ENCODE measurements around the gene SACS.
A peak's percentile ranks its signal among the peaks of the same experiment; 100 is the strongest.
"Not testable (repeated sequence)": the region's sequence is repeated elsewhere in the genome, so short reads cannot be mapped to it uniquely, and the experiment has no call there.

The SACS gene

DNA sequence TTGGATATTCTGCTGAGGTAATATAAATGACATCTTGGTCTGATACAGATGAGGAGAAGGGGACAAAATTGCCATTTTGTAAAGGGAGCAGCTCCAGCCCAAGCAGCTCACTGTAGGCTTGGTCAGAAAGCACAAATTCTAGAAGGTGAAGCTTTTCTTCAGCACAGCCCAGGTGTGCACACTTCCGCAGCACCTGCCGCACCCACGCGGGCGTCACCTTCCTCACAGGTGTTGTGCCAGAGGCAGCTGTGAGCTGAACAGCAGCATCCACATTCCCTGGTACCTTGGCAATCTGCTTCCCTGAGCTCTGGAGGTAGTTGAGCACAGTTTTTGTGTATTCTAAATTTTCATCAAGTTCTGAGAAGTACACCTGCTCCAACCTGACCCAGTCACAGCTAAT is 79.0 kb downstream of the SACS start:
- no peak for DNase-seq

DNA sequence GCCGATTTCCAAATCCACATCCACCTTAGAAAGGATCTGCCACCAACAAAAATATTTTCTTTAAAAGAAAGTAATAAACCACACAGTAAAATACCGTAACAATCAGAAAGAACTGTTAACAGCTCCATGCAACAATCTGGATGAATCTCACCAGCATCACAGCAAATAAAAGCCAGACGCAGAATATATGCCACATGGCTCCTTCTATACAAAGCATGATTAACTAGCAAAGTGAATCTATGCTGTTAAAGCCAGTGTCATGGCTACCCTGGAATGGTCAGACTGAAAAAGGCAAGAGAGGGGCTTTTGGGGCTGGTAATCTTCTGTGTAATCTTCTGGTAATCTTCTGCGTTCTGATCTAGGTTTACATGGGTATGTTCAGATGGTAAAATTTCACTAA is 81.3 kb downstream of the SACS start:
- no peak for DNase-seq

DNA sequence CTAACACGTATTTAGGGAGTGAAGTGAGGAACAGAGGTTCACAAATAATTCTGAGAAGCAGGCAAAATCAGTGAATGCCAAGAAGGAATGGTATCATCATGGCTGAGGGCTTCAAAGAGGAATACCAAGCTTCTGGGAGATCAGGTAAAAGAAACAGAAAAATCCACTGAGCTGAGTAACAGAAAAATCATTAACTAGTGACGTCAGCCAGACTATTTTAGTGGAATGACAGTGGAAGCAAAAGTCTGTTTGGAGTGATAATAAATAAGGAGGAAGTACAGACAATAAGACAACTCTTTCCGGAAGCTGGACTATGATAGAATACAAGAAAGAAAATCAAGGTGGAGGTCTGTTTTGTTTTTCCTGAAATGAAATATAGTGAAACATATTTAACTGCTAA is 83.5 kb downstream of the SACS start:
- DNase-seq, result no peak

DNA sequence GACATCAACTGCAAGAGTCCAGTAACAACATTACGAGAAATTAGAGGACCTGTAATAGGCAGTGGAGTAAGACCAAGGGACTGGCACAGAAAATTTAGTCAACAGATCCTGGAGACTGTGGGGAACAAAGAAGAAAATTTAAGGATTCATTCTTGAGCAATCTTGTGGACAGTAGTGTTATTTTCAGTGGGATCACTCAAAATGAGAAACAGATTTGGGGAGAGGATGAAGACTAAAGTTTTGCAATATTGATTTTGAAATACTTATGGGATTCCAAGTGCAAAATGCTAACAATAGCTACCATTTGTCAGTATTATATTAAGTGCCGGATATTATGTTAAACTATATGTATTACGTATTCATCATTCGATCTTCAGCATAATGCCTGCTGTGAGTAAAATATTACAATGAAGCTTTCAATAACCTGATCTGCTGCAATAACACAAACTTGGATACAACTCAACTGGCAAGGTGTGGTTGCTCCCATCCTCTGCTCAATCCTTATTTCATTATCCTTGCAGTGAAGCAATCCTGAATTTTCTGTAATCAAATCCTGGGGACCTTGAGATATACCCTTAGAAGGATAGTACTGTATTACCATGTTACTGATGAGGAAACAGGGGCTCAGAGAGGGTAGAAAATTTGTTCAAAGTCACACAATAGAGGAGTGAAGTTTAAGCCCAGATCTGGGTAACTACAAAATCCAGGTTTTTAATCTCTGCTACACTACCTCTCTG is 84.2 kb downstream of the SACS start:
- no peak for DNase-seq

DNA sequence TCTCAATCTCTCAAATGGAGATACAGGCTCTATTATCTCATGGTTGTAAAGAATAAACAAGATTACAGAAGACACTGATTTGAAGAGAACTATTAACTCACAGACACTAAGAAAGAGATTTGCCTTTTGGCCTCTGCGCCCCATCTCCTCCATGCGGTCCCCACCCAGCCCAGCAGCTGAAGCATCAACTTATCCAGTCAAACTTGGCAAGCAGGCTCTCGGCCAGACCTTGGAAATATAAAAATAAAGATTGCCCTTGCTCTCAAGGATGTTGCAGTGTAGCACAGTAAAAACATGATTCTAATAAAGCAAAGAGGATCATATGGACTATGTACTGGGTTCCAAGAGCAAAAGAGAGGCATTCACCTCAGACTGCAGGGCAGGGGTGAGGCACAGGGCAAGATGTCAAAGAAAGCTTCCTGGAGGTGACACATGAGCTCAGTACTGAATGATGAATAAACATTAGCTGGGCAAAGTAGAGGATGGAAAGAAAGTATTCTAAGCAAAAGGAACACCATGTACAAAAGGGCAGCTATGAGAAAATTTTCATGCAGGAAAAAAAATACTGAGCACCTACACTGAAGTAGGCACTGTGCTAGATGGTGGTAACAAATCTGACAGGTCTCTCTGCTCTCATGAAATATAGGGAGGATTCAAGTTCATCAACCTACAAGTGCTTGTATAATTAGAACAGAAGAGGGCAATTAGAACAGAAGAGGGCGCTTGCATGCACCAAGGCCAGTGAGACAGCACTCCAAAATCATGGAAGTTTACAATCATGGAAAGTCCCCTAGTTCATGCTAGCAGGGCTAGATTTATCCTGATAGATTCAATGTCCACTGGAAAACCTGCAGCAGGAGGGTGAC is 85.0 kb downstream of the SACS start:
- no peak for DNase-seq

DNA sequence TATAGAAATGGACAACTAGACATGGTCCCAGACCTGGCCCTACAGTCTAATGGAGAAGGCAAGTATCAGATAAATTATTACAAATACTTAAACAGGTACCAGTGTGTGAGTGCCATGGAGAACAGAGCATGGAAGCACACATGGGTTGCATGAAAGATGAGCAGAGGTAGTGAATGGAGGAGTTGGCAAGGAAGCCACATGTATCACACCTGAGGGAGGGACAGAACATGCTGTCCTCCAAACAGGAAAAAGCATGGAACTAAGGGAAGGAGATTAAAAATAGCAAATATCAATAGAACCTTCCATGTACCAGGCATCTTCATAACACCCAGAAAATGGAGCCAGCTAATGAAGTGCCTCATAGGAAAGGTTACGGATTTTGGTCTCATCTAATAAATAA is 85.9 kb downstream of the SACS start:
- no peak for DNase-seq

DNA sequence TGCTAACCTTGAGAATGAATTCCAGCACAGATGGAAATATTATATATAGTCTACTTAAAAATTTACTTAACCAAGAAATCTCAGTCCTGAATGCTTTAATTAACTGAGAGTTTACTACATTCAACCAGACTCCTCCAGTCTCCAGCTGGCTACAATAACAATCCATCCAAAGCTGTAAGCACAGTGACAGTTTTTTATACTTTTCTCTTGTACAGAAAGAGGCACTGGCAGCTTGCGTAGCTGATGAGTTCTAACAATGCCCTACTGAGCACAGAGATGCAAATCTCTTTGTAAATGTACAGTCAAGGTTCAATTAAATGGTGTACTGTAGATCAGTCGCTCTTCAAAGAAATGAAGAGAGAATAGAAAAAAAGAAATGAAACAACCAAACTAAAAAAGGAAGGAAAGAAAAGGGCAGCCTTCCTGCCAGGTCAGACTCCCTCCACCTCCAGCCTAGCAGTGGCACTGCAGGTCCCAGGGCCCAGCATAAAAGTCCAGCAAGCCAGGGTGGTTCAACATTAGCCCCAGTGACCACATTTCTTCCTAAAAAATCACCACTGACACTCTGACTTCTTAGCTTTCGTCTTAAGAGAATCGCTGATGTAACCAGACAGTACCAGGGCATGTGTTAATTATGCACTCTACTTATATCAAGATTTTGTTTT is 88.4 kb downstream of the SACS start:
- DNase-seq, result no peak

DNA sequence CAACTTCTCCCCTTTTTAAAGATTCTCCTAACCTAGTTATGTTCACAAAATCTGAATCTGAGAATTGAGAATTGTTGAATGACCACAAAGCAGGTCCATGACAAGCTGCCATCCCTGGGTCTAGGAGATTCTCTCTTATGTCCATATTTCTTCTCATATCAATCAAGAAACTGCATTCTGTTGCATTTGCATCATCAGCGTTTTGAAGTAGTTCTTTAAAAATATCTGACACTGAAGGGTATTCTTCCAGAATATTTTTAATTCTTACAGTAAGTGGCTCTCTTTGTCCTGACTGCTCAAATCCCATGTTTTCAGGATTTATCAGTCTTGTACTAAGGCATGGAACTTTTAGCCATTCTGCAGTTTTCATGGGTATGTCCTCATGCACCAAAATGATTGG is 94.3 kb downstream of the SACS start:
- no peak for DNase-seq

DNA sequence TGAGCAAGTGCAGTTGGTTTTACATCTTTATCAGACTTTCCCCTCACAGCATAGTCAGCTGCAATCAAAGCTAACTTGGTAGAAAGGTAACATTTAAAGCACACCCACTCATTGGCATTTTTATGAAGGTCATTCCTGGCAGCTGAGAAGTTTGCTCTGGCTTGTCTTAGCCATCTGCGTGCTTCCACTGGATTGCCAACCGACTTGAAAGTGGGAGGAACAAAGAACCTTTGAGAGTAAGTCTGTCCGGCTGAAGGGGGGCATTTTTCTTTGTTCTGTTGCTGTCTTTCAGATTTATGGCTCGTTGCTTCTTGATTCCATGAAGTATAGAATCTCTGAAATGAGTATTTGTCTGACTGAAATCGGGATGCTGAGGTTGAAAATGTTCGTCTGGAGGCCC is 103.1 kb downstream of the SACS start:
- no peak for DNase-seq

DNA sequence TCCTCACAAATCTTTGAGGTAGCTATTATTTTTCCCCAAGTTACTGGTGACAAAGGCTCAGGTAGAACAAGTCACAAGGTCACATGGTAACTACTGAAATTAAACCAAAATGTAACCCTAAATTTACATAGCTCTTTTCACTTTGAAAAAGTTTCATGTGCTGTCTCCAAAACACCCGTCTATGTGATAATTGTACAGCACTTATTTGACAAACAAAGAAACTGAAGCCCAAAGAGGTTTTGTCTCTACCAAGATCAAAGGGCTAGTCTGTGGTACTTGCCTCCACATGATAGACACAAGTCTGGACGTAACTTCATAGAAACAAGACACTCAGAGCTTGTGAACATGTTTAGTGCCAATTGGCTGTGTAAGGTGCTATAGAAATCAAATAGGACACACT is 108.3 kb downstream of the SACS start:
- DNase-seq, result no peak

DNA sequence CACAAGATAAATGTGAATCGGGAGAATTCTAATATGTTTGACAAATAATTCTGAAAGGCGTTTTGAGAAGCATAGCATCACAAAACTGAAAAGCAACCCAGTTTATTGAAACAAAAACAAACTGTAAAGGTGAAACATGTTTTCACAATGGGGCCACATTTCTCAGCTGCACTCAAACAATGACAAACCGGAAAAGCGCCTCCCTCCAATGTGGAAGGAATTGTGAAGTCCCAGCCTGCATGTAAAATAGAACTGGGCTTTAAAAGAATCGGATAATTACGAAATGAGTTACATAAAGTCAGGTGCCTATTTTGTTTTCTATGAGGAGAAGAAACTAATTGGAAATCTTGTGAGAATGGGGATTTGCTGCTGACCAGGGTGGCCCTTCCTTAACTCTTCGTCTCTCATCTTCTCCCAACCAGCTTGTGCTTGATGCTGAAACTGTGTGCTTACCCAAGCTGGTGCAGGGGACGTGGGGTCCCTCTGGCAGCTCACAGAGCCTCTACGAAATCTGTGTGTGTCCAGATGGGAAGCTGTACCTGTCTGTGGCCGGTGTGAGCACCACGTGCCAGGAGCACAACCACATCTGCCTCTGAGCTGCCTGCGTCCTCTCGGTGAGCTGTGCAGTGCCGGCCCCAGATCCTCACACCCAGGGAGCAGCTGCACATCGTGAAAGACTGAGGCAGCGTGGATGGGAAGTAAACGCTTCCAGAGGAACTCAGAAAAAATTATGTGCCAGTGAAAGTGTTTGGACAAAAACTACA is 109.4 kb downstream of the SACS start:
- no peak for DNase-seq

DNA sequence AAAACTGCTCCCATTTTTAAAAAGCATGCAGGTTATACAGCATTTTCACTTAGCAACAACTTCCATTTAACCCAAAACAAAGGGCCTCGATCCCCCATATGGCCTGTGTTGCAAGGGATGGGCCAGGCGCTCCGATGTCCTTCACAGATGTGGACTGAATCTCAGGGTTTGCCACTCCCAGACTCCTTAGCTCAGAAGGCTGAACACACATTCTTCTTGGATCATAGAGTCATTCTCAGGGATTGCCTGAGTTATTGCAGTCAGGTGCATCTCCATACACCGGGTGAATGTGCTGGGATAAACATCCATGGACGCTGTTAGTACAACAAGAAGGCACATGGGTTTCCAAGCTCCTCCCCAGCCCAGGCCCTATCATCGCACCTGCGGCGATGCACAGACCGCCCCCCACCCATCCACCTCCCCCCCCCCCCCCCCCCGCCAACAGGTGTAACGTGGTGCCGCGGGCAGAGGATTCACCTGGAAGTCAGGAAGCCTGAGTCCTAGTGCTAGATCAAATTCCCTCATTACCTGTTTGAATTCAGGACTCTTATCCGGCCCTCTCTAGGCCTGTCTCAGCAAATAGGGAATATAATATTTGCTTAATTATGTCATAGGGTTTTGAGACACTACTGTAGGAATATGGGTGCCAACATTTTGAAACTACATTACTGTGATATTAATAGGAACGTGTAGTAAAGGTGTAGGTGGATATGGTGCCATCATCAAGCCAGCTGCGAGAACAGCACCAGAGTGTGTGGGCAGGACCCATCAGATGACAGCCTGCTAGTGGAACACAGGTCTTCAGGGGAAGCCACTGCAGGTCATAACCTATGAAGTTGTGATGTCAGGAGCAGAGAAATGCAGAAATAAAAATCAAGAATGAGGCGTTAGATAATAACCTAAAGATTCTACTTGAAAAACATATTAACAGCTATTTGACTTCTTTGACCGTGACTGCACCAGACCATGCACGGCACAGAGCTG is 110.9 kb downstream of the SACS start:
- no peak for DNase-seq

DNA sequence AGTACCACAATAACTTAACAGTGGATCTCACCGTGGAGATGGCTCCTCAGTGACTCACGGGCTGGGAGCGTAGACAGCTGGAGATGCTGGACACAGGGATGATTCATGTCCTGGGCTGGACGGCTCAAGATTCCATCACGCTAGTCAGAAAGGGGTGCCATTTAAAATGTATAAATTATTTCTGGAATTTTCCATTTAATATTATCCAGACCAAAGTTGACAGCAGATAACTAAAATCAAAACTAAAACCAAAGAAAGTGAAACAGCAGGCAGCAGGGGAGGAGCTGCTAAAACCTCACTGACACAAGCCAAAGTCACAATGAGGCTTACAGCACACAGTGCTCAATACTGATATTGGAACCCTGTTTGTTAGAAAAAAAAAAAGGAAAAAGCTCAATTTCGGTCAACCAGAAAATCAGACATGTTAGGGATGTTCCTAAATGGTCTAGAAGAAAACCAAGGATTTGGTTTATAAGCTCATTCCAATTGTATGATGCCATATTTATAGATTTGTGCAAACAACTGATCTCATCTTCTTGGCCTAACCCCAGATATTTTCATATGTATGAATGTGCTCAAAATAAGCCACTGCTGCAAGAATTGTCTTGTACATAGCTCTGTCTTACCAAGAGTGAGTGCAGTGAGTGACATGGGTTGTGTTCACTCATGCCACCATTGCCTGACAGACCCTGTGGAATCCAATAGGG is 111.8 kb downstream of the SACS start:
- no peak for DNase-seq

DNA sequence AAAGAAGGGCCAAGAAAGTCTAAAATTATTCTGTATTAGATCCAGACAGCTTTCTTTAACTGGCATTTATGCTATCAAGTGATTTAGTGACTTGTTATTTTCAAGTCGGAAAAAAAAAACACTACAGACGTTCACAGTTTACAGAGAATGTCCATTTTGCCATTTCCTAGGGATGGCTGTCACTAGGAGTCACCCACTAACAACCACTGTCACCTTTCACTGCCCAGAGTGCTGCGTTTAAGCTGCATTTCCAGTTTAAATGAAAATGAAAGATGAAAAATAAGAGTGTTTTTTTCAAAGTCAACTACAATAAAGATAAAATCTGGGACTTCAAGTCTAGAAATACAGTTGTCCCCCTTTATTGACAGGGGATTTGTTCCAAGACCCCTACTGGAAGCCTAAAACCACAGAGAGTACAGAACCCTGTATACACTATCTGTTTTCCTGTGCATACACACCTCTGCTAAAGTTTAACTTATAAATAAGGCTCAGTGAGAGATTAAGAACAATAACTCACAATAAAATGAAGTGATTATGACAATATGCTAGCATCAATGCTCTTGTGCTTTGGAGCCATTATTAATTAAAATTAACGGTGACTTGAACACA is 112.5 kb downstream of the SACS start:
- DNase-seq, result no peak

DNA sequence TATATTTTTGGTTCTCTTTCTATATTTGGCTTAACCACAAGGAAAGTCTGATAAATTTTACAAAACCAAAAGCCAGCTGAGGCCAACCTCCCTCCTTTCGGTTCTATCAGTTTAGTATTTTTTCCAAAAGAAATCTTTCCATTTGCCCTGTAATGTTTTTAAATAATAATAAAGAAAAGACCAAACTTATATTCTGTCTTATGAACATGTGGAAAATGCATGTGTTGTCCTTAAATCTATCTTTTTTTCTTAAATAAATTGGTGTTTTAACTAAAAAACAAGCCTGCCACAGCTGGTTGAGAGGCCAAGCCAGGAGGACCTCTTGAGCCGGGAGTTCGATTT is 113.6 kb downstream of the SACS start:
- DNase-seq, result no peak

DNA sequence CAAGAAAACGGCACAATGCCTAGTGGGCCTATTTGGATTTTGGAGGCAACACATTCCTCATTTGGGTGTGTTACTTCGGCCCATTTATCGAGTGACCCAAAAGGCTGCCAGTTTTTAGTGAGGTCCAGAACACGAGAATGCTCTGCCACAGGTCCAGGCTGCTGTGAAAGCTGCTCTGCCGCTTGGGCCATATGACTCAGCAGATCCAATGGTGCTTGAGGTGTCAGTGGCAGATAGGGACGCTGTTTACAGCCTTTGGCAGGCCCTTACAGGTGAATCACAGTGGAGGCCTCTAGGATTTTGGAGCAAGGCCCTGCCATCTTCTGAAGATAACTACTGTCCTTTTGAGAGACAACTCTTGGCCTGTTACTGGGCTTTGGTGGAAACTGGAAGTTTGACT is 118.7 kb downstream of the SACS start:
- not testable (repeated sequence) for DNase-seq

DNA sequence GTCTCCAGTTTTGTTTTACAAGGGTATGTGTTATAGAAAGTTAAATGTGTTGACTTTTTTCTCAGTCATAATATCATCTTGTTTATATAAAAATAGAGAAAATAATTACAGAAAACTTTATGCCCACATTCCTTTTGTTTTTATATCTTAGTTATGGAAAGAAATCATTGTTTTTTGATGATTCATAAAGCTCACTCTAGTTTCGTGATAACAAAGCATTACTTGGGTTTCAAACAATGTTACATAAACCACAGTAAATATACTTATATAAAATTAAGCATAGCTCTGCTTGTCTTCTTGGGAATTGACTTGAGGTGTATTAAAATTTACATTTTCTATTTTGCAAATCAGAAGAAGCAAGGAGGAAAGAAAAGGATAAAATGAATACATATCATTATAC is 140.9 kb downstream of the SACS start:
- no peak for DNase-seq

DNA sequence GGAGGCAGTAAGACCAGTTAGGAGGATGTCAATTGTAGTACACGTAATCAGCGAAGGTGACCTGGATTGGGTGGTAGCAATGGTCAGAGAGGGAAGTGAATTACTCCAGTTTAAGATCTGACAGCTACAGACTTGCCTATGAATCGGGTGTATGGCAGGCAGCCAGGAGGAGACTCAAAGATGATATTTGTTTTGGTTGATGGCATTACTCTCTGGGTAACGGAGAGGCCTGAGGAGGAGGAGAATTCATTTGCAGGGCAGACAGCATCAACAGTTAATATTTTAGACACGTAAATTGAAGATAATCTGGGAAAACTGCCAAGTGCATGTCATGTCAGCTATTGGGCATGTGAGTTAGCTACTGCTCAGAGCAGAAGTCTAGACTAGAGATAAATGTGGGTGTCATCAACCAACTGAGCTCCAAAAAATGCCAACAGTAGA is 143.6 kb downstream of the SACS start:
- peak in 1 of 2 experiments; percentile 16 for DNase-seq

DNA sequence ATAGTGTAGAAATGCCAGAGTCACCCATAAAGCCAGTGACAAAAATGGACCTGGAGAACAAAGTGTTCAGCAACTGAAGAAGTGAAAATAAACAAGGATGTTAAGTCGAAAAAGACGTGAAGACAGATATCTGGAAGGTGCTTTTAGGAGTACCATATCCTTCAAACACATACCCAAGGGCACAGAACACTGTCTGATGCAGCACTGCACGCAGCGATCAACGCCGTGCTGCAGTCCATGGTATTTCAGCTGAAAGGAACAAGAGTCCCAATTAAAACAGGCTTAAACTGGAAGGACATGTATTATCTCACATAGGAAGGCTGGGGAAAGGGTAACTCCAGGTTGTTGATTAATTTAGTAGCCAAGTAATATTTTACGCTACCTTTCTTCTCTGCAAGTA is 144.5 kb downstream of the SACS start:
- DNase-seq, result no peak

DNA sequence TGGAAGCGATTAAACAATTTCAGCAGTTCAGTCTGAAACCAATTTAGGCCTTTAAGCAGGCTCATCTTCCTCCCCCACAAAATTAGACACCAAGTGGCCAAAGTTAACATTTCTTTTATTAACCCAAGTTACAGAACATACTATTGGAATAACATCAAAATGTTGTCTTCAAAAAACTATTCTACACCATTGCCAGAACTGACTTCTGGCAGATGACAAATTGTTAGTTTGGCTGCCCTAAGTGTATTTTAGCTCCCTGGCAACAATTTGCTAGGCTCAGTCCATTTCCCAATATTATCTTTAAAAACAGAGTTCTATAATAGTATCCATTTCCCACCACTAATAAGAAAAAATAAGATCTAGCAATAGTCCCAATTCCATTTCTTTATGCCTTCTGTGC is 144.9 kb downstream of the SACS start:
- no peak for DNase-seq

DNA sequence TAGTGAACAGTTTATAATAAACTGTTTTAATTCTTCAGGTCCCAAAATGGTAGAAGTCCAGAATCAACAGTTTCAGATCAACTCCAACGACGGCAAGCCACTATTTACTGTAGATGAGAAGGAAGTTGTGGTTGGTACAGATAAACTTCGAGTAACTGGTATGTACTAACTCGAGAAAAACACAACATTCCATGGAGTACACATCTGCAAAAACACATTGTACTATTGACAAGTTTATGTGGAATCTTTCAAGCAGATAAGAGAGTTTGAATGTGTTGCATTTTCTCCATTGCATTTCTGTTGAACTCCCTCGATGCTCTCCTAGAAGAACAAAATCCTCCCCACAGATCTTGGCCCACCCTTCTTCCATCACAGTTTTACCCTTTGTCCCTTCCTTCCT is 154.2 kb downstream of the SACS start:
- DNase-seq, result no peak
